Right cardiac atrium (tissue), 5 donors: ENCODE data around the gene MRPL58. TPM values are rescaled to one million over a fixed set of nuclear protein-coding genes. Genes with fewer than 3 reads are reported as not detected.
A peak's percentile ranks its signal among the peaks of the same experiment; 100 is the strongest.
"Not testable (repeated sequence)": the region's sequence is repeated elsewhere in the genome, so short reads cannot be mapped to it uniquely, and the experiment has no call there.

ENCODE experiments used
- ATAC-seq, 2 donors: fragments of 200-7000 bp; cut with Tn5 transposase; one replicate each; pipeline versions ENCODE4 v1.8.0 to v1.9.1; 2020; ENCODE audit warnings: moderate library complexity in 2 of 2, mild to moderate bottlenecking in 1 of 2
- DNase-seq, 3 donors: peaks; one replicate each; pipeline ENCODE4 v3.0.0-alpha.2; 2020
- H3K27ac ChIP-seq: one replicate; pipeline ENCODE4 v1.5.1; 2013; ENCODE audit warnings: mild to moderate bottlenecking, low read length, control low read depth, moderate library complexity
- H3K27me3 ChIP-seq: one replicate; pipeline ENCODE4 v1.6.1; 2013; ENCODE audit not compliant: control insufficient read depth, insufficient read depth
- H3K4me1 ChIP-seq: one replicate; pipeline ENCODE4 v1.6.1; 2013; ENCODE audit warnings: low read length; ENCODE audit not compliant: control insufficient read depth, insufficient read depth
- H3K4me3 ChIP-seq: one replicate; pipeline ENCODE4 v1.5.1; 2013; ENCODE audit warnings: low read length, control low read depth
- H3K9me3 ChIP-seq: one replicate; pipeline ENCODE4 v1.6.1; 2013; ENCODE audit warnings: low read length; ENCODE audit not compliant: control insufficient read depth
- WGBS: extraction: QIAGEN DNeasy Blood & Tissue Kit; methylation state at CpG from one replicate; pipeline ENCODE4 v1.1.7; 2013; 5-methylcytosine and 5-hydroxymethylcytosine counted together
- intact Hi-C, 4 donors: fragments of 100-400 bp; cut with DNase I; formaldehyde crosslinking; loops; one replicate each; pipeline versions ENCODE4 v1.11.0 to v1.14.0; 2022 to 2023
- long read RNA-seq, 4 donors: library from polyadenylated mRNA; unstranded; transcript quantifications; one replicate each; pipeline ENCODE4 v2.0.0, GENCODE V29; 2020 to 2021
- polyA plus RNA-seq: library from polyadenylated mRNA; stranded (reverse); fragments of 200-250 nt; gene quantifications from one replicate; pipeline ENCODE4 v1.2.3, GENCODE V29; 2013
- total RNA-seq, 4 donors: library from RNA; stranded (reverse); fragmentation: NEBNext Ultra II Directional; extraction: Animal tissue kit (Norgen Biotek cat#: 25700); gene quantifications; one replicate each; pipeline ENCODE4 v1.2.1, GENCODE V29; 2021
- donor health status: healthy with polysubstance abuse.
- donor health status: DM: no; HTN: yes; CAD: no.
- donor health status: DM: no; HTN: no; CAD: no.
- donor health status: DM: no; HTN: yes; CAD: no; lungs with severe emphysema.
- donor health status: DM: yes; HTN: yes; CAD: no.

Gene MRPL58
- total RNA-seq, result 10 to 100 TPM; 35.1 to 44.6 (median 37.3) TPM
- 62.6 TPM for polyA plus RNA-seq
- long read RNA-seq, donor 1, transcript MRPL58-201 (6 exons, 890 nt), result major isoform, 21 of 22 reads
- long read RNA-seq, donor 1, partial matches to known transcripts, result 0 of 22 reads
- long read RNA-seq, donor 1, other reads (novel, unspliced or antisense), result 0 of 22 reads
- long read RNA-seq, donor 2, transcript MRPL58-201 (6 exons, 890 nt), result major isoform, 11 of 11 reads
- long read RNA-seq, donor 2, partial matches to known transcripts, result 0 of 11 reads
- long read RNA-seq, donor 2, other reads (novel, unspliced or antisense), result 0 of 11 reads
- long read RNA-seq, donor 3, transcript MRPL58-201 (6 exons, 890 nt), result major isoform, 13 of 18 reads
- long read RNA-seq, donor 3, partial matches to known transcripts, result 3 of 18 reads
- long read RNA-seq, donor 3, other reads (novel, unspliced or antisense), result 1 of 18 reads
- long read RNA-seq, donor 4, transcript MRPL58-201 (6 exons, 890 nt), result major isoform, 13 of 13 reads
- long read RNA-seq, donor 4, partial matches to known transcripts, result 0 of 13 reads
- long read RNA-seq, donor 4, other reads (novel, unspliced or antisense), result 0 of 13 reads

GRCh38 chr17:75012346-75013091, at the start of gene MRPL58:
MRPL58 (plus strand) TSS chr17:75012670; CDS start chr17:75012687, 17 bp downstream.
- intact Hi-C loops, result loop anchor here in 1 of 4 donors (5.0 kb wide), 1 partner anchor 50 kb away; no protein-coding TSS in a partner anchor
- Histone ChIP-seq H3K9me3 (no peaks in the 10 kb centered on the region), H3K27me3 (no peaks in the 10 kb centered on the region), H3K4me3 (peak within 1 kb of the TSS; percentile 70), H3K4me1 (peaks cover 2% of the 10 kb centered on the region), H3K27ac (peak within 1 kb of the TSS; percentile 61)
- DNase-seq, result peak; percentile 86 to 94 (median 94)
- ATAC-seq, result peak; percentile 94 to 95
- 2% methylated on average over 63 of the region's 63 CpGs for WGBS

- DNase-seq, result no peak
- ATAC-seq, result no peak
- Histone ChIP-seq H3K27ac (no peak overlapping the region), H3K9me3 (no peaks in the 10 kb centered on the region), H3K27me3 (no peaks in the 10 kb centered on the region), H3K4me3 (no peak overlapping the region), H3K4me1 (no peaks in the 10 kb centered on the region)
- intact Hi-C loops, result loop anchor here in 3 of 4 donors (5.0 to 10.0 kb wide), 3 partner anchors 49 to 239 kb away; partner anchors contain the start of gene MRPL58 (in 1 of the 3)
- 71% methylated on average over 12 of the region's 12 CpGs for WGBS
These were observed 48.8 kb upstream of the MRPL58 start for GRCh38 chr17:74963656-74964055.

GRCh38 chr17:74964246-74964761, 48.2 kb upstream of the MRPL58 start:
- intact Hi-C loops, result loop anchor here in 3 of 4 donors (5.0 to 10.0 kb wide), 3 partner anchors 48 to 238 kb away; partner anchors contain the start of gene MRPL58 (in 1 of the 3)
- no peaks in the 10 kb centered on the region for H3K4me1 ChIP-seq
- ATAC-seq (no peak), DNase-seq (peak in 1 of 3 donors; percentile 33)
- no peak overlapping the region for H3K27ac ChIP-seq
- no peaks in the 10 kb centered on the region for H3K9me3 ChIP-seq
- H3K27me3 ChIP-seq, result no peaks in the 10 kb centered on the region
- WGBS, result 88% methylated on average over 12 of the region's 12 CpGs
- H3K4me3 ChIP-seq, result no peak overlapping the region

GRCh38 chr17:74964988-74965622, 47.4 kb upstream of the MRPL58 start:
- no peaks in the 10 kb centered on the region for H3K4me1 ChIP-seq
- no peak overlapping the region for H3K27ac ChIP-seq
- intact Hi-C loops, result loop anchor here in 3 of 4 donors (5.0 to 10.0 kb wide), 3 partner anchors 47 to 237 kb away; partner anchors contain the start of gene MRPL58 (in 1 of the 3)
- 88% methylated on average over 14 of the region's 14 CpGs for WGBS
- DNase-seq (peak in 1 of 3 donors; percentile 17), ATAC-seq (no peak)
- H3K4me3 ChIP-seq, result no peak overlapping the region
- H3K9me3 ChIP-seq, result no peaks in the 10 kb centered on the region
- no peaks in the 10 kb centered on the region for H3K27me3 ChIP-seq

GRCh38 chr17:74968361-74968780, 44.1 kb upstream of the MRPL58 start:
- no peaks in the 10 kb centered on the region for H3K4me1 ChIP-seq
- 80% methylated on average over 5 of the region's 5 CpGs for WGBS
- no peaks in the 10 kb centered on the region for H3K9me3 ChIP-seq
- DNase-seq, result peak in 1 of 3 donors; percentile 31
- no peak overlapping the region for H3K4me3 ChIP-seq
- intact Hi-C loops, result loop anchor here in 1 of 4 donors (10.0 kb wide), 1 partner anchor 56 kb away; no protein-coding TSS in a partner anchor
- H3K27ac ChIP-seq, result no peak overlapping the region
- ATAC-seq, result no peak
- no peaks in the 10 kb centered on the region for H3K27me3 ChIP-seq

- not testable (repeated sequence) for DNase-seq, H3K27me3 ChIP-seq, H3K27ac ChIP-seq, H3K4me3 ChIP-seq, ATAC-seq, H3K4me1 ChIP-seq, H3K9me3 ChIP-seq
- intact Hi-C loops, result loop anchor here in 1 of 4 donors (10.0 kb wide), 1 partner anchor 55 kb away; no protein-coding TSS in a partner anchor
- WGBS, result 90% methylated on average over 5 of the region's 5 CpGs
These were observed 43.0 kb upstream of the MRPL58 start for GRCh38 chr17:74969501-74969900.

- DNase-seq (peak in 1 of 3 donors; percentile 53), ATAC-seq (peak; percentile 63 to 78)
- WGBS, result 75% methylated on average over 3 of the region's 3 CpGs
- Histone ChIP-seq H3K27ac (peak overlapping the region; percentile 60), H3K4me1 (no peaks in the 10 kb centered on the region), H3K9me3 (no peaks in the 10 kb centered on the region), H3K4me3 (peak overlapping the region; percentile 21), H3K27me3 (no peaks in the 10 kb centered on the region)
- intact Hi-C loops, result no loop called here
These were observed 42.1 kb upstream of the MRPL58 start for GRCh38 chr17:74970395-74970794.

- DNase-seq (peak in 1 of 3 donors; percentile 31), ATAC-seq (peak in 1 of 2 donors; percentile 2)
- 64% methylated on average over 8 of the region's 8 CpGs for WGBS
- peak overlapping the region; percentile 67 for H3K4me3 ChIP-seq
- intact Hi-C loops, result no loop called here
- H3K4me1 ChIP-seq, result no peaks in the 10 kb centered on the region
- no peaks in the 10 kb centered on the region for H3K9me3 ChIP-seq
- no peaks in the 10 kb centered on the region for H3K27me3 ChIP-seq
- peak overlapping the region; percentile 60 for H3K27ac ChIP-seq
These were observed 41.2 kb upstream of the MRPL58 start for GRCh38 chr17:74971069-74971841.

GRCh38 chr17:74971842-74972106, 40.7 kb upstream of the MRPL58 start:
- intact Hi-C loops, result no loop called here
- DNase-seq (no peak), ATAC-seq (no peak)
- no peaks in the 10 kb centered on the region for H3K4me1 ChIP-seq
- peak overlapping the region; percentile 67 for H3K4me3 ChIP-seq
- no peaks in the 10 kb centered on the region for H3K27me3 ChIP-seq
- WGBS, result 22% methylated on average over 9 of the region's 9 CpGs
- H3K27ac ChIP-seq, result no peak overlapping the region
- H3K9me3 ChIP-seq, result no peaks in the 10 kb centered on the region
